Activated CD4-positive, alpha-beta T cell treated with anti-CD3 and anti-CD28 coated beads, Interleukin-2, amount 50 U/mL, for 4 hours (primary cell): Measurements from ENCODE around the gene ARHGAP35.
A peak's percentile ranks its signal among the peaks of the same experiment; 100 is the strongest.
"Not testable (repeated sequence)": the region's sequence is repeated elsewhere in the genome, so short reads cannot be mapped to it uniquely, and the experiment has no call there.

ENCODE experiments used
- DNase-seq, 2 experiments: peaks; one replicate each; pipeline ENCODE4 v3.0.0-alpha.2; 2020

Gene ARHGAP35

GRCh38 chr19:46860846-46861690, at the start of gene ARHGAP35:
ARHGAP35 (plus strand) TSS chr19:46860997; CDS start chr19:46918676, 57,679 bp downstream.
- peak; percentile 65 to 74 for DNase-seq

DNA sequence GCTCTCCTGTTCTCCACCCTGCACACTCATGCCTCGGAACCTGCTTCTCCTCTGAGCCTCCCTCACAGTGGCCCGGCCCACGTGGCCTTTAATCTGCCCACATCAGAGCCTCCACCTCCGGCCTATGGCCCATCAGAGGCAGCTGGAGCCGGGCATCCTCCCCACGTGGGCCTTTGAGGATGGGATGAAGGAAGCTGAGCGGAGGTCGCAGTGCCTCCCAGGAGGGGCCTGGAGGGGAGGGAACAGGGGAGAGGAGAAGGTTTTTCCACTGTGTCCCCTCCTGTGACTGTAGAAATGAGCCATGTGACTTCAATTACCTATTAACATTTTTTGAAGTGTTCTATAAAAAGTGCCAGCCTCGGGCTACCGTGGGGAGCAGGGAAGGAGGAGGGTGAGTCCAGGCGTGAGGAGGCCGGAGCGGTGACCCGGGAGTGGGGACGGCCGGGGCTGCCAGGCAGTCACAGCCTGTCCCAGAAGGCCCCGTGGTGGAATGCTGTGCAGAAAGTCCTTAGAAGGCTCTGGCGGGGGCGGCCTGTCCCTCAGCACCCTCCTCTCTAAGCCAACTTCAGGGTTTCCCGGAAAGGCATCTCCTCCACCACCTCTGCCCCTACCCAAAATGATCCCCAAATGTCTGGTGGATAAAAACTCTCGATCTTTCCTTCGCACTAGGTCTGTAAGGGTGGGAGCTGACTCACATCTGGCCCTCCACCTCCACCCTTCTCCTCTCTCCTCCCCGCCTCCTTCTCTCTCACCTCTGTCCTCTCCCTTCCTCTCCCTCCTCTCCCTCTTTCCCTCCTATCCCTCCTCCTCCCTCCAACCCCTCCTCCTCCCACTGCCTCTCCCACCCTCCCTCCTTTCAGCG, 47.6 kb upstream of the ARHGAP35 start:
- no peak for DNase-seq

DNA sequence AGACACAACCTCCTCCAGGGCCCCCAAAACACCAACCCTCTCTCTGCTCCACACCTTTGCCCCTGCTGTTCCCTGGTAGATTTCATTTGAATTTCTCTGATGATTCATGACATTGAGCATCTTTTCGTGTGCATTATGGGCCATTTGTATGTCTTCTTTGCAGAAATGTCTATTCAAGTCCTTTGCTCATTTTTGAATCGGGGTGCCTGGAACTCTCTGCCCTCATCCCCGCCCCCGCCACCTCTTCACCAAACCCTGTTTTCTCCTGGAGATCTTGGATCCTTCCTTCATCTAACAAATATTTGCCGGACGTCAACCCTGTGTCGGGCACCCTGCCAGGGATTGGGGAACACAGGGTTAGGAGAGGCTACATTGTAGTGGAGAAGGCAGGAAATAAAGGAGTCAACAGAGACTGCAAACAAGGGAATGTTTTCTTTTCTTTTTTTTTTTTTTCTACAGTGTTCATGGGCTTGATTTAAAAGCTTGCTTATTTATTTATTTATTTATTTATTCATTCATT, 46.9 kb upstream of the ARHGAP35 start:
- no peak for DNase-seq

- DNase-seq = no peak
Observed at GRCh38 chr19:46815833-46816627, 44.8 kb upstream of the ARHGAP35 start.

- no peak for DNase-seq
Observed at GRCh38 chr19:46818812-46819211, 42.0 kb upstream of the ARHGAP35 start.

DNA sequence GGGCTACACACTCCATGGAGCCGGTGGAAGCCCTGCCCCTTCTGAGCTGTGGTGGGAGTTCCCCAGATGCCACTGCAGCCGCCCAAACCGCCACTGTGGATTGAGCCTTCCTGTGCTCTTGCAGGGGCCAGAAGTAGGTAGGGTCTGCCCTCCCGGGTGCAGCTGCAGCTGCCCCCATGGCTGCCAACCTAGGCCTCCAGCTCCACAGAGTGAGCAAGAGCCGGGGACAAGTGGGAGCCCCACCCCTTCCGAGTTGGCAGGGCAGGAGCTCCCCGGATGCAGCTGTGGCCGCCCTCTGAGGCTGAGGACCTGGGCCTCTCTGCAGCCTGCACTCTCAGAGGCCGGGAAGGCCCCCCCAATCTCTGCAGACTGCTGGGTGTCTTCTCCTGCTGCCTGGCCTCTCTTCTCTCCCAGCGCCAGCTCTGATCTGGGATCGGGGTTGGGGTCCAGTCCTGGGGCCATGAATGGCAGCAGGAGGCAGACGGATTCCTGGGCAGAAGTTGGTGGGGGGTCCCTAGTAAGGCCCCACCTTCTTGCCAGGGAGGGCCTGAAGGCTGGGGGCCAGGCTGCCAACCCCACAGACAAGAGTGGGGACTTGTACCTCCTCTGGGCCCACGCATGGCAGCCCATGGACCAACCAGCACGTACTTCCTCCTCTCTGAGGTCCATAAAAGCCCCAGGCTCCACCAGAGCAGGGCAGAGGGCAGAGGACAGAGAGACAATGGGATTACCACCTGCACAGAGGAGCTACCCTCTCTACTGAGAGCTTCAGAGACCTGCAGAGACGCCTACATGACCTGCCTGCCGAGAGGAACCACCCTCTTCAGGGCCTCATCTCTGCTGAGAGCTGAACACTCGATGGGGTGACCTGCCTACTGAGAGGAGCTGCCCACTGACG, 39.0 kb upstream of the ARHGAP35 start:
- peak; percentile 36 to 44 for DNase-seq

GRCh38 chr19:46822410-46822787, 38.4 kb upstream of the ARHGAP35 start:
- not testable (repeated sequence) for DNase-seq

- no peak for DNase-seq
Observed at GRCh38 chr19:46823049-46823448, 37.7 kb upstream of the ARHGAP35 start.

- DNase-seq = no peak
Observed at GRCh38 chr19:46824890-46825730, 35.7 kb upstream of the ARHGAP35 start.

DNA sequence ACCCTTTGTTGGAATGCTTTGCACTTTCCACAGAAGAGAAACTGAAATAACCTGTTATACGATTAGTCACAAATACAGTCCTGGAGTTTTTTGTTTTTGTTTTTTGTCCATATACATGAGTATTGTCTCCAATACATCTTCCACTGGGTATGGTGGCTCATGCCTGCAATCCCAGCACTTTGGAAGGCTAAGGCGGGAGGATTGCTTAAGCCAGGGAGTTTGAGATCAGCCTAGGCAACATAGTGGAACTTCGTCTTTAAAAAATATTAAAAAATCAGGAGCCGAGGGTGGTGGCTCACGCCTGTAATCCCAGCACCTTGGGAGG, 35.1 kb upstream of the ARHGAP35 start:
- DNase-seq = no peak

DNA sequence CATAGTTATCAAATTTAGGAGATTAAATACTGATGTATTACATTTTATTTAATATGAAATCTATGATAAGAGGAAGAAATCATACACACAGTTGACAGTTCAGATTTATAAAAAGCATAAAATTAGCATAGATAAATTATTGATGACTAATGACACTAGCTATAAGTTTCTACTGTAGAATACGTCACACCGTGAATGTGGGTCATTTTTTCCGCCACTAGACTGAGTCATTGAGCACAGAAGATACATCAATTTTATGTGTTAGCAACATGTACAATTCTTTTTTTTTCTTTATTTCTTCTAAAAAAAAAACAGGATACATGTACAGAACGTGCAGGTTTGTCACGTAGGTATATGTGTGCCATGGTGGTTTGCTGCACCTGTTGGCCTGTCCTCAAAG, 32.3 kb upstream of the ARHGAP35 start:
- DNase-seq = peak; percentile 68

DNA sequence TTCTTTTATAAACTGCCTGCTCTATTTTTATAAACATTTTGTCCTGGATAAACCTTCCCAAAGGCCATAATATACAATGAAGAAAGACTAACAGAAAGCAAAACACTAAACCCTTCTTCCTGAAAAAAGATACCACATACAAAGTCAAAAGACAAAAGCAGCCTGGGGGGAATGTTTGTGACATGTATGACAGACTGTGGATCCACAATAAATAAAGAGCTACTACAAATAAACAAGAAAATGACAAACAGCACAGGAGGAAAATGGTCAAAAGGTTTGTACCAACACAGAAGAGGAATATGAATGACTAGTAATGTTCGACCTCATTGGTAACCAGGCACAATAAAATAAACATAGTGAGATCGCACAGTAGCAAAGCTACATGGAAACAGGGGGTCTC, 29.9 kb upstream of the ARHGAP35 start:
- no peak for DNase-seq

DNA sequence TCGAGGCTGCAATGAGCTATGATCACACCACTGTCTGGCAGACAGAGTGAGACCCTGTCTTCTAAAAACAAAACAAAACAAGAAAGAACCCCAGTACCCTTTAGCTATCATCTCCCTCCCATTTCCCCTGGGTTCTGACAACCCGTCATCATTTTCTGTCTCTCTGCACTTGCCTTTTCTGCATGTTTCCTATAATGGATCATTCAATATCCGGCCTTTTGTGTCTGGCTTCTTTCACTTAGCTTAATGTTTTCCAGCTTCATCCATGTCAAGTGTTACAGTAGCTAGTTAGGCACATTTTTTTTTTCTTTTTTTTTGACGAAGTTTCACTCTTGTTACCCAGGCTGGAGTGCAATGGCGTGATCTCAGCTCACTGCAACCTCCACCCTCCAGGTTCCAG, 26.7 kb upstream of the ARHGAP35 start:
- DNase-seq = no peak

DNA sequence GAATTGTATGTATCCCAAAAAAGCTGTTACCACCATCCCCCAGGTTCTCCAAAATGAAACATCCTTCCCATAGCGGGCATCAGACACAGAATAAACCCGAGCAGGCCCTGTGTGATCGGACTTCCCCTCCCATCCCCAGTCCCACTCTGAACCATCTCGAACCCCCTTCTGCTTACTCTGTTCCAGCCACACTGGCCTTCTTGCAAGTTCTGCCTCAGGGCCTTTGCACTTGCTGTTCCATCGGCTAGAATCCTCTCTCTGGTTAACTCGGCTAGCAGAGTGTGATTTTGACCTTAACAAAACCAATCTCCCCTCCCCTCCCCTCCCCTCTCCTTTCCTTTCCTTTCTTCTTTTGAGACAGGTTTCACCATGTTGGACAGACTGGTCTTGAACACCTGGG, 25.8 kb upstream of the ARHGAP35 start:
- DNase-seq = no peak

- no peak for DNase-seq
Observed at GRCh38 chr19:46838160-46838559, 22.6 kb upstream of the ARHGAP35 start.

DNA sequence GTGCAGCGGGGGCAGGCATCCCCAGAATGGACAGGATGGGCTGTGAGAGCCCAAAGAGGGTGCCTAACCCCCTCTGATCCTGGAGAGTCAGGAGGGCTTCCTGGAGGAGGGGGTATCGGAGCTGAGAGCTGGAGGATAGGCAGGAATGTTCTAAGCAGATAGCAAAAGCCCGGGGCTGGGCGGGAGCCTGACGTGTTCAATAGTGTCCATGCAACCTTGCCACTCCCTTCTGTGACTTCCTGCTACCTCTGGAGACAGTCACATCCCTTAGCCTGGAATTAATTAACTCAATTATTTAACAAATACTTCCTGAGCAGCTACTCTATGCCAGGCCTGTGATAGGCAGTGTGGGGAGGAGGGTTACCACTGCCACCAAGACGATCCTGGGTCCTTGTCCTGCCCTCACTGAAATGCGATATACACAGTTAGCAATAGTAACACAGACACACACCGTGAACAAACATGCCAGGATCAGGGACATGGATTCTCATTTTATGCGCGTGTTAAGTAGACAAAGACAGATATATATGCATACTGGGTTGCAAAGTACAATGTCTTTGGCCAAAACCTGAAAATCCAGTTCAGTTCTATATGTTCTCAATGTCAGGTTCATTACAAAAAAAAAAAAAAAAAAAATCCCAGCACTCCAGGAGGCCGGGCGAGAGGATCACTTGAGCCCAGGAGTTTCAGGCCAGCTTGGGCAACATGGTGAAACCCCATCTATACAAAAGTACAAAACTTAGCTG, 20.9 kb upstream of the ARHGAP35 start:
- no peak for DNase-seq

DNA sequence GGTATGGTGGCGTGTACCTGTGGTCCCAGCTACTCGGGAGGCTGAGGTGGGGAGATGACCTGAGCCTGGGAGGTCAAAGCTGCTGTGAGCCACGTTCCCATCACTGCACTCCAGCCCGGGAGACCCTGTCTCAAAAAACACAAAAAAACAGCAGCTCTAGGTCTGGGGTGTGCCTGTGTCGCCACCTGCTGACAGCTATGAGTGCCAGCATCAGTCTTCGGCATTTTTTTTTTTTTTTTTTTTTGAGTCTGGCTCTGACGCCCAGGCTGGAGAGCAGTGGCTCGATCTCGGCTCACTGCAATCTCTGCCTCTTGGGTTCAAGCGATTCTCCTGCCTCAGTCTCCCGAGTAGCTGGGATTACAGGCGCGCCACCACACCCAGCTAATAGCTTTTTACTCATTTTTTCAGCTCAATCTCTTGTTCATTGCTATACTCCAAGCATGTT, 20.3 kb upstream of the ARHGAP35 start:
- DNase-seq = peak; percentile 42 to 49

DNA sequence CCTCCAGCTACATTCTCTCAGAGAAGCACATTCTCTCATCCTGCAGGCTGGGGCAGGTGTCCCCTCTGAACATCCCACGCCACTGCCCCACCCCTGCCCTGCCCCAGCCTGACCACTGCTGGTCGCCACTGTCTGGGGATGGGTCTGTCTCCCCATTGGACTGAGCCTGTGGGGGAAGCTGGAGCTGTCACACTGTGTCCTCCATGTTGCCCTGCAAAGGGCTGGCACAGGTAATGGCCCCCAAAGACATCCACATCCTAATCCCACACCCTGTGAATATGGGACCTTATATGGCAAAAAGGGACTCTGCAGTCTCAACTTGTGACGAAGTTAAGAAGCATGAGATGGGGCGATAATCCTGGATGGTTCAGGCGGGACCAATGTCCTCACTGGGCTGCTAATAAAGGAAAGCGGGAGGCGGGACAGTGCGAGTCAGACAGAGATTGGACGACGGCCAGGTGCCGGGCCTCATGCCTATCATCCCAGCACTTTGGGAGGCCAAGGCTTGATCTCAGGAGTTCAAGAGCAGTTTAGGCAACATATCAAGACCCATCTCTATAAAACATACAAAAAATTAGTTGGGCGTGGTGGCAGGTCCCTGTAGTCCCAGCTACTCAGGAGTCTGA, 19.2 kb upstream of the ARHGAP35 start:
- DNase-seq = no peak

DNA sequence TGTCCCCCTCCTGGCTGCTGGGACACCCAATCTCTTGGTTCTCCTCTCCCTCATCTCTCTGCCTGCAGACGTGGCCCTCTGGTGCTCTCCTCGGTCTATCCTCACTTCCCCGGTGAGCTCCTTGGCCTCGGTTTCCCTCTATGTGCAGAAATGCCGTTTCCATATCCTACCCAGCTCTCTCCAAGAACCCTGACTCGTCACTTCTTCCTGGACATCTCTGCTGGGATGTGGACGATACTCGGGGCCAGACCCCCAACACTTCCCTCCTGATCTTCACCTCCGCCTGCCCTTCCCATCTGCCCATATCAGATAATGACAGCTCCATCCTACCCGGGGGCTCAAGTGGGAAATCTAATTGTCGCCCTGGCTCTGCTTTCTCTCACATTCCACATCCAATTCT, 18.0 kb upstream of the ARHGAP35 start:
- DNase-seq = no peak

GRCh38 chr19:46844067-46844489, 16.7 kb upstream of the ARHGAP35 start:
- DNase-seq = no peak
